HG02759 (cell line): ENCODE results near the gene PLXNC1.

ENCODE experiments used
- ATAC-seq: cut with Tn5 transposase; IDR thresholded peaks from one replicate; pipeline ENCODE4 v1.9.1; 2021; ENCODE audit warnings: mild to moderate bottlenecking, moderate library complexity; ENCODE audit not compliant: unreplicated experiment

Gene PLXNC1

DNA sequence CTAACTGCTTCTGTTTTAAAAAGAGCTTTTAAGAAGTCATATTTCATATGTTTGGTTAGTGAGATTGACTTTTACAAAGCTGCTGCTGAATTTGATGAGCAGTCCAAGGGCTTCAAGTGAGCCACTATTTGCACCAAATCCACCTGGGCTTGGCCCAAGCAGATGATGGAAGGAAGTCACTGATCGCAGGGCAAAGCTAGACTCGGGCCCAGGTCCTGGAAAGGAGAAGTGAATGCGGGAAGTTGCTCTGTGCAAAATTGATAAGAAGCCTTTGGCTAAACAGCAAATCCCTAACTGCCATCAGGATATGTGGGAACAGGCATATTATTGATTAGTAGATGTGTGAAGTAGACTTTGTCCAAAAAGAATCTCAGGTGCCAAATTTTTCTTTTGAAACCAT is 30.5 kb downstream of the PLXNC1 start:
- no peak for ATAC-seq

- no peak for ATAC-seq
These were observed 31.3 kb downstream of the PLXNC1 start for GRCh38 chr12:94179723-94180122.

DNA sequence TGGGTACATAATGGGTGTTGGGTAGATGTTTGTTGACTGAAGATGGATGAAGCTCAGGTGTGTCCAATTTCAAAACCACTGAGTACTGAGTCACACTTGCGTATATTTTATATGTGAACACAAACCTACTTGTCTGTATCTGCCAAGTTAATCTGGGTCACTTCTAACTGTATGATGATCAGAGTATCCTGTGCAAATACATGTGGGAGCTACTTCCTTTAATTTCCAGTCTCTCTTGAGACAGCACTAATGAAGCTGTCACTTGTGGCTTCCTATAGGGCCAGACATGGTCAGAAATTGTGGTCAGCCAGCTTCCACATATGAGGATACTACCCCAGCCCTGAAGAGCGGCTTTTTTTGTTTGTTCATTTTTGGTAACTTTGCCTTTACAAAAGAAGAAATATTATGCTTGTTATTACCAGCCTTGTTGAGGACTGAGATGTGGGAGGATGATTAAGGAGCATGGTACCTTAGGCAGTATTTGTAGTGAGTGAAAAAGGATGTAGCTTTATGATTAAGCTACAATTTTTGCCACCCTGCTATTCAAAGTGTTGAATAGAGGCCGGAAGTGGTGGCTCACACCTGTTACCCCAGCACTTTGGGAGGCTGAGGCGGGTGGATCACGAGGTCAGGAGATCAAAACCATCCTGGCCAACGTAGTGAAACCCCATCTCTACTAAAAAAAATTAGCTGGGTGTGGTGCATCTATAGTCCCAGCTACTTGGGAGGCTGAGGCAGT is 32.4 kb downstream of the PLXNC1 start:
- ATAC-seq, result no peak

DNA sequence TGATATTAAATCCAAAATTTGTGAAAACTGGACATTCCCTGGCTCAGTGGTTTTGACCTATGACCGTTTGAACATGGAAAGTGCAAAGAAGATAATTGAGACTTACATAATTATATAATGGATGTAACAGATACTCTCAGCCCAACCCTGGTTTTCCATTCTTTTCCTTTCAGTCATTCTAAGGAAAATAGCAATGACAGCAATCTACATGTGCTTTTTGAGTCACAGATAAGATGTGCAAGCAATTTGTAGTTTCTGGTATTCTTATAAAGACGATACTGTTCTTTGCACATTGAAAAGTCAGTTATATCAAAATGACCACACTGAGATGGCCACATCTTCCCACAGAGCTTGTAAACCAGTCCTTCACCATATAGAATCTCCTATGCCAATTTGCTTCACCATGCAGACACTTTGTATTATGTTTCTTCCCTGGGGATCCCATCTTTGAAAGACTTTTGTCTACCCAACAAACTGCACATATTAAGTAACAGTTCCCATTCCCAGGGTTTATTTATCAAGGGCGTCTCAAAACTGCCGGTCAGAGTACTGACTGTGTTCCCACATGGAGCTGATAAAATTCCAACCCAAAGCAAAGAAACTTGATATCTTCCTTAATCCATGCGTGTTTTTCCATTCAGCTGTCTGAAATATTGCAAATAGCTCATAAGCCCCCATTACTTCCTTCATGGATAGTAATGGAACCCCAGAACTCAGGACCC is 34.8 kb downstream of the PLXNC1 start:
- no peak for ATAC-seq

GRCh38 chr12:94183708-94184379 is 35.5 kb downstream of the PLXNC1 start:
- no peak for ATAC-seq

GRCh38 chr12:94184995-94185719 is 36.8 kb downstream of the PLXNC1 start:
- no peak for ATAC-seq

DNA sequence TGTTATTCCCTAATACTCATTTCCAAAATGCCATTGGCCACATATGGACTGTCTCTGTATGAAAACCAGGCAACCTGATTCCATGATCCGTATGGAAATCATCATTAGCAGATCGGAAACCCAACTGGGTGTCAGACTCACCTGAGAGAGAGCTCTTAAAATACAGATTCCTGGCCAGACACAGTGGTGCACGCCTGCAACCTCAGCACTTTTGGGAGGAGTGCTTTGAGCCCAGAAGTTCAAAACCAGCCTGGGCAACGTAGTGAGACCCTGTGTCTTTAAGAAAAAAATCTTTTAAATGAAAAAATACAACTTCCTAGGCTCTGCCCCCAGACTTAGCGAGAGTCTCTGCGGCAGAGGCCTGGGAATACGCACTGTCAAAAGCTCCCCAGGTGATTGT is 37.4 kb downstream of the PLXNC1 start:
- ATAC-seq, result no peak

DNA sequence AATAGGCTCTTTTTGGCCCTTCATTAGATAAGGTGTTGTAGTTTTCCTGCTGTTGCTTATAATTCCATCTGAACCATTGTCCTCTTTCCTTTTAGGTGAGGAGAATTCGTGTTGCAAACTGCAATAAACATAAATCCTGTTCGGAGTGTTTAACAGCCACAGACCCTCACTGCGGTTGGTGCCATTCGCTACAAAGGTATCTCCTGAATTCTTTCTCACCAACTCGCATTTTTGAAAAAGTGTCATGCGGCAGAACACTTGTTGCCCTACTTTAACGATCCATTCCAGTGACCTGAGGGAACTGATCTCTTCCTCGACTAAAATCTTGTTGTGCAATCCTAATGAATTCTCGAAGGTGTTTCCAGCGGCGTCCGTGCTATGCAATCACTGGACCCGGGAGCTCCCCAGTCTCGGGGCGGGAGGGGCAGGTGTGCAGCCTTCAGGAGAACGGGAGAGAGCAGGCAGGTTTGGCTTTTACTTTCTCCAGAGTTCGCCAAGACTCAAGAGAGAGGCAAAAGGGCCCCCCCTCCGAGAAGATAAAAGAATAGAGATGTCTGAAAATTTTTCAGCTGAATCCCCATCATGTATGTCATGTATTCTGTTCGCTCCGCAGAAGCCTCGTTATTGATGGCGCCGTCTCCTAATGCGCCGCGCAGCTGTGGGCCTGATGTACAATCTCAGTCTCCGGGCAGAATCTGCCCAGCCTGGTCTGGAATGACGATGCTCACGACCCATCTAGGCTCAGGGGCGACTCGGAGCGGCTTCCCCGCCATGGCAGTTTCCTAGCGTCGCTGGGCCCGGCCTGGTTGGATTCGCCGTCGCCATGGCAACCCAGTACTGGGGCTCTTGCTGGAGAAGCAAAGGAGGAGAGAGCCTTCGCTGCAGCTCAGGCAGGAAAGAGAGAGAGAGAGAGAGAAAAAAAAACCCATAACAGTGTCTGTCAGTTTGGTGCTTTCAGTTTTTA is 38.2 kb downstream of the PLXNC1 start:
- ATAC-seq, result no peak

DNA sequence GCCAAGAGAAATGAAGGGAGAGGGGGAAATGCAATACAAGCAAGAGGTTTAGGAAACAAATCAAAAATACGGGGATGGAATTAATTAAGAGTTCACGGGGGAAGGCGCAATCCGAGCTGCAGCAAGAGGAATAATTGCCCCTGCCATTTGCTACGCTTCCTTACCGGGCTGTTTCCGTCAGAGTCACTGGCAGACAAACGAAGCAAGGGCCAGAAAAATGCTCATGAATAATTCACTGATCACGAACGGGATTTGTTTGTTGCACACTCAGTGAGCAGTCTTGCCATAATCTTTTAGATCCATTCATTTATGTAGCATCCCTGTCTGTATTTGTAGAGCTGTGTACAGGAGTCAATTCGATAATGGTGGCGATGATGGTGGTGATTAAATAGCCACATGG is 39.0 kb downstream of the PLXNC1 start:
- no peak for ATAC-seq

DNA sequence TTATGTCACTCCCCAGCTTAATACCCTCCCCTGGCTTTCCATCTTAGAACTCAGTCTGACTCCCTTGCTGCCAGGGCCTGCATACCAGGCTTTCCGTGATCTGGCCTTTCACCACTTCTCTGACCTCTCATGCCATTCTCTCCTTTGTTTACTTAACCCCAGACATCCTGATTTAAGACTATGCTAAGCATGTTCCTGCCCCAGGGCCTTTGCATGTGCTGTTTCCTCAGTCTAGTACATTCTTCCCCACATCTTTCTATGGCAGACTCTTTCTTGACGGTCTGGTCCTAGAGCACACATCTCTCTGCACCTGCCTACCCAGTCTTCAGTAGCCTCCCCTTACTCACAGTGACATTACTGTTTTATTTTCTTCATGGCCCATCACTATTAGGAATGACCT is 42.2 kb downstream of the PLXNC1 start:
- no peak for ATAC-seq

DNA sequence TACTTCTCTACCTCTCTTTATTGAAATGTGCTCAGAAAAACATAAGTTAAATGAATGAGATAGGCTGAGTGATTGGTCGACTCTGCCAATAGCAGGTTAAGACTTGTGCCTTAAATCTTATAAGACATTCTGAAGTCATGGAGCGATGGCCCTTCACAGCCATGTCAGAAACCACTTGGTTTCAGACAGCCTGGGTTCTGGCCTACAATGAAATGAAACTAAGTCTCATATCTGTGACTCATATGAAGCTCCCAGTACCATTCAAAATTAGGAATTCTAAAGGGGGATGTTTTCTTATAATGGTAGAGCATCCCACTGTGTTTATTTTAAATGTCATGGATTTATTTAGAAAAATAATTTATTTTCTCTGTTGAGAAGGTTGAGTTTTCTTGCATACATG is 42.6 kb downstream of the PLXNC1 start:
- peak; percentile 52 for ATAC-seq

DNA sequence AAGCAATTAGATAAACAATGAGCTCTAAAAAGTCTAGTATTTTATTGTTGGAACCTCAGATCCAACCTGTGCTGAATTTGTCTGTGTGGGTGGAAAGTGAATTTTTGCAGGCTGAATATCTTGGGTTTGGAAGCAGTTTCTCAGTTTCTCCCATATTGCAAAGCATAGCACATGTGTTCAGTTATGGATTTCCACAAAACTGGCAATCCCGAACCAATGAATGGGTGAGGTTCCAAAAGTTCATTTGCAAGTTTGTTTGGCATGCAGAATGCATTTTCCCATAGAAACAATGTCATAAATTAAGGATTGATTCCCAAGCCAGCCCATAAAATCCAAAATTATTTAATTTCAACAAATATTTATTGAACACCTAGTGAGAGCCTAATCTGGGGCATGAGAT is 43.4 kb downstream of the PLXNC1 start:
- ATAC-seq, result no peak

DNA sequence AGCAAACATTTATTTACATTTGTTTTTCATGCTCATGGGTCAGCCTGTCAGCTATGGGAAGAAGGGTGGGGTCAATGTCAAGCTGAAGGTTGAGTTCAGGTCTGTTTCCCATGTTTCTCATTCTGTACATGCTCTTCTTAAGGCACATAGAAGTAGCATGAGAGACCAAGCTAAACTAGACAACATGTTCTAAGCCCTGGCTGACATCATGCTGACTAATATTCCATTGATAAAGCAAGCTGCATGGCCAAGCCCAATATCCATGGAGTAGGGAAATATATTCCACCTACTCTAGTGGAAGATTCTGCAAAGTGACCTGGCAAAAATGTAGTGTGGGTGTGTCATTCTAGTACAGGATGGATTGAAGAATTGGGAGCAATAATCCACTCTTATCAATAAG is 44.1 kb downstream of the PLXNC1 start:
- ATAC-seq, result no peak

- ATAC-seq, result no peak
These were observed 44.8 kb downstream of the PLXNC1 start for GRCh38 chr12:94193168-94193567.

GRCh38 chr12:94195483-94195882 is 47.1 kb downstream of the PLXNC1 start:
- no peak for ATAC-seq

- no peak for ATAC-seq
These were observed 50.1 kb downstream of the PLXNC1 start for GRCh38 chr12:94198469-94198868.

DNA sequence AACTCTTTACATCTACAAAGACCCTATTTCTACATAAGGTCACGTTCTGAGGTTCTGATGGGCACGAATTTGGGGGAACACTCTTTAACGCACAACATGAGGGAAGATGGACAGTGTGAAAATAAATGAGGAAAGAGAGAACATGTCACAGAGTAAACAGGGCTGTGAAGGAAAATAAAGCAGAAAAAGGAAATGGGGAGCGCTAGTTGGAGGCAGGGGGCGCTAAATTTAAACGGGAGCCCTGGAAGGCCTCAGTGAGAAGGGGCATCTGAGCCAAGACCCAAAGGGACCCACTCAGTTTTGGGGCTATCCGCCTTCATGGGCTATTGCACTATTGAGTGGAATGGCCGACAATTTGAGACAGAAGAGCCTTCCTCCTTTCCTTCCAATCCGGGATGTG is 50.5 kb downstream of the PLXNC1 start:
- ATAC-seq, result no peak

GRCh38 chr12:94200069-94200468 is 51.7 kb downstream of the PLXNC1 start:
- ATAC-seq, result no peak

DNA sequence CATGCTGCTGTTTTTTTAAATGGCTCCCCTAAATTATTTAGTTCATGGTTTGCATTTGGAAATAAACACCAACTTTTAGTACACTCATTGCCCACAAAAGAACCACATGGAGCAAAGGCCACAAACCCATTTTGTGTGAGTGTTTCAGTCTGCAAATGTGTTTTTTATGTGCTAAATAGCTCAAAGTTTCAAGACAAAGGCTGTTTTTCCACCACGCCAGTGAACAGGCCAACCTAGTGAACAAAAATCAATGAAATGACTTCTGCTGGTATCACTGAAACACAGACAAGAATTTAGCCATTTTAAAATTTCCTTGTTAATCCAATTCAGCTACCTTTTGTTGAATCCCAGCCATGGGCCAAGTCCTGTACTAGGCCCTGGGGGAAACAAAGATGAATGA is 52.3 kb downstream of the PLXNC1 start:
- ATAC-seq, result no peak
